ENCODE data around the gene RRN3.
"Not testable (repeated sequence)": the region's sequence is repeated elsewhere in the genome, so short reads cannot be mapped to it uniquely, and the experiment has no call there.

The RRN3 gene

GRCh38 chr16:15093955-15094827 lies at the start of gene RRN3:
RRN3 (minus strand) TSS chr16:15094272; CDS start chr16:15094233, 39 bp downstream.
- DNase-seq, result peak; percentile 87

- DNase-seq, result not testable (repeated sequence)
Measured at GRCh38 chr16:15143601-15144091, 49.6 kb upstream of the RRN3 start.

- not testable (repeated sequence) for DNase-seq
Measured at GRCh38 chr16:15142891-15143600, 49.0 kb upstream of the RRN3 start.

GRCh38 chr16:15142107-15142890 lies 48.2 kb upstream of the RRN3 start:
- not testable (repeated sequence) for DNase-seq

- DNase-seq, result no peak
Measured at GRCh38 chr16:15141586-15141985, 47.5 kb upstream of the RRN3 start.

GRCh38 chr16:15140444-15141365 lies 46.6 kb upstream of the RRN3 start:
- DNase-seq, result not testable (repeated sequence)

GRCh38 chr16:15137514-15137913 lies 43.4 kb upstream of the RRN3 start:
- DNase-seq, result not testable (repeated sequence)

- DNase-seq, result not testable (repeated sequence)
Measured at GRCh38 chr16:15135483-15136360, 41.6 kb upstream of the RRN3 start.

GRCh38 chr16:15134752-15135482 lies 40.8 kb upstream of the RRN3 start:
- not testable (repeated sequence) for DNase-seq

GRCh38 chr16:15133554-15133953 lies 39.5 kb upstream of the RRN3 start:
- DNase-seq, result not testable (repeated sequence)

GRCh38 chr16:15132719-15133428 lies 38.8 kb upstream of the RRN3 start:
- DNase-seq, result not testable (repeated sequence)

- DNase-seq, result not testable (repeated sequence)
Measured at GRCh38 chr16:15130943-15131700, 37.0 kb upstream of the RRN3 start.

- not testable (repeated sequence) for DNase-seq
Measured at GRCh38 chr16:15130256-15130932, 36.3 kb upstream of the RRN3 start.

GRCh38 chr16:15127641-15128425 lies 33.8 kb upstream of the RRN3 start:
- DNase-seq, result not testable (repeated sequence)

- DNase-seq, result not testable (repeated sequence)
Measured at GRCh38 chr16:15100372-15100987, 6.4 kb upstream of the RRN3 start.

GRCh38 chr16:15099366-15099909 lies 5.4 kb upstream of the RRN3 start:
- not testable (repeated sequence) for DNase-seq
